ENCODE measurements around the gene MYO5A.

GRCh38 chr15:52309154-52309548 is 219.5 kb downstream of the MYO5A start:
- TF ChIP-seq POLR2A (IDR thresholded peaks at IDR 0.05) = no peak
- no peak for TF ChIP-seq CTCF (IDR thresholded peaks at IDR 0.05 in 4 of 5, conservative IDR thresholded peaks at IDR 0.05 in 1 of 5)

Data from gastrocnemius medialis (tissue), 4 donors.